Calu3 (cell line): ENCODE data around the gene KLHL29. TPM values are rescaled to one million over a fixed set of nuclear protein-coding genes. Genes with fewer than 3 reads are reported as not detected.

Experiments used
- BruUV-seq: library from RNA; stranded (reverse); fragments of 400-500 nt; replicated peaks from 2 replicates; lab custom pipeline; 2021; lab: Mats Ljungman, UMichigan
- CTCF ChIA-PET: fragments of 300-600 bp; sonication (Branson Sonifier 250); formaldehyde crosslinking; loops from one replicate; lab custom pipeline; 2022; ENCODE audit warnings: antibody characterized with exemption; lab: Charles Lee
- DNase-seq: peaks from one replicate; pipeline ENCODE4 v3.0.0; 2022
- H3K27ac Mint-ChIP-seq: one replicate; pipeline ENCODE4 v1.8.0; 2022; ENCODE audit warnings: mixed read lengths; ENCODE audit not compliant: unreplicated experiment
- H3K27me3 Mint-ChIP-seq: one replicate; pipeline ENCODE4 v1.8.0; 2022; ENCODE audit warnings: mixed read lengths; ENCODE audit not compliant: unreplicated experiment
- H3K36me3 Mint-ChIP-seq: one replicate; pipeline ENCODE4 v1.8.0; 2022; ENCODE audit warnings: mild to moderate bottlenecking, moderate library complexity, mixed read lengths; ENCODE audit not compliant: insufficient read depth, unreplicated experiment
- H3K4me1 Mint-ChIP-seq: one replicate; pipeline ENCODE4 v1.8.0; 2022; ENCODE audit warnings: mild to moderate bottlenecking, low read depth, mixed read lengths; ENCODE audit not compliant: unreplicated experiment
- H3K4me3 Mint-ChIP-seq: one replicate; pipeline ENCODE4 v1.8.0; 2022; ENCODE audit warnings: mild to moderate bottlenecking, low read depth, moderate library complexity, mixed read lengths; ENCODE audit not compliant: unreplicated experiment
- H3K9me3 Mint-ChIP-seq: one replicate; pipeline ENCODE4 v1.8.0; 2022; ENCODE audit warnings: low read depth, mixed read lengths; ENCODE audit not compliant: unreplicated experiment
- CTCF ChIP-seq: fragments of 200-600 bp; IDR thresholded peaks from one replicate; pipeline ENCODE4 v1.8.0; 2022; ENCODE audit warnings: antibody characterized with exemption; ENCODE audit not compliant: unreplicated experiment
- intact Hi-C: fragments of 100-400 bp; cut with micrococcal nuclease; formaldehyde crosslinking; loops from one replicate; pipeline ENCODE4 v1.10.0; 2022; ENCODE audit not compliant: unreplicated experiment
- total RNA-seq: library from RNA; stranded (reverse); gene quantifications from 2 replicates; pipeline ENCODE4 v1.2.3, GENCODE V29; 2022

KLHL29 gene
- total RNA-seq, 1 experiment from 2014 or later: 11.9 TPM

- Mint-ChIP-seq H3K27me3 (no peaks in the 10 kb centered on the region), H3K4me3 (no peak overlapping the region), H3K27ac (no peak overlapping the region), H3K9me3 (no peaks in the 10 kb centered on the region), H3K36me3 (peaks cover 6% of the 10 kb centered on the region), H3K4me1 (no peaks in the 10 kb centered on the region)
- CTCF ChIA-PET: no interaction called here
- DNase-seq: no peak
- intact Hi-C loops: no loop called here
- BruUV-seq: no TSS peak
- TF ChIP-seq CTCF: no peak
Observed at GRCh38 chr2:23677836-23678235, 292.9 kb downstream of the KLHL29 start.

- Mint-ChIP-seq H3K4me3 (no peak overlapping the region), H3K4me1 (no peaks in the 10 kb centered on the region), H3K36me3 (peaks cover 6% of the 10 kb centered on the region), H3K27ac (no peak overlapping the region), H3K27me3 (no peaks in the 10 kb centered on the region), H3K9me3 (no peaks in the 10 kb centered on the region)
- CTCF ChIA-PET: no interaction called here
- DNase-seq: no peak
- TF ChIP-seq CTCF: no peak
- intact Hi-C loops: no loop called here
- BruUV-seq: no TSS peak
Observed at GRCh38 chr2:23679044-23679443, 294.1 kb downstream of the KLHL29 start.

- H3K4me3 Mint-ChIP-seq: no peak overlapping the region
- CTCF ChIA-PET: no interaction called here
- no TSS peak for BruUV-seq
Observed at GRCh38 chr2:23680951-23681350, 296.0 kb downstream of the KLHL29 start.

GRCh38 chr2:23681356-23682140 is 296.6 kb downstream of the KLHL29 start:
- peaks cover 4% of the 10 kb centered on the region for H3K36me3 Mint-ChIP-seq

More at GRCh38 chr2:23680951-23681350, 296.0 kb downstream of the KLHL29 start:
- intact Hi-C loops: no loop called here
- no peak for TF ChIP-seq CTCF
- Mint-ChIP-seq H3K9me3 (no peaks in the 10 kb centered on the region), H3K4me1 (no peaks in the 10 kb centered on the region), H3K36me3 (peaks cover 4% of the 10 kb centered on the region), H3K27me3 (no peaks in the 10 kb centered on the region), H3K27ac (no peak overlapping the region)
- DNase-seq: no peak

More at GRCh38 chr2:23681356-23682140, 296.6 kb downstream of the KLHL29 start:
- Mint-ChIP-seq H3K9me3 (no peaks in the 10 kb centered on the region), H3K27me3 (no peaks in the 10 kb centered on the region), H3K4me3 (no peak overlapping the region), H3K4me1 (no peaks in the 10 kb centered on the region), H3K27ac (no peak overlapping the region)
- intact Hi-C loops: no loop called here
- CTCF ChIA-PET: no interaction called here
- no peak for DNase-seq
- TF ChIP-seq CTCF: no peak
- no TSS peak for BruUV-seq
